SK-N-SH treated with all-trans-retinoic acid at 6 μM for 48 hours (cell line): ENCODE measurements around the gene CACNA1C.

Experiments
- ATAC-seq: fragments of 200-7000 bp; cut with Tn5 transposase; 3 replicates; pipeline ENCODE4 v1.9.1; 2020; ENCODE audit warnings: mild to moderate bottlenecking, moderate library complexity
- ARNTL ChIP-seq: fragments of 450-650 bp; formaldehyde crosslinking; IDR thresholded peaks from 2 replicates; pipeline ENCODE4 v1.5.0; 2020; ENCODE audit warnings: low read depth, mild to moderate bottlenecking, moderate library complexity, borderline replicate concordance
- BACH2 ChIP-seq: fragments of 250-450 bp; sonication (Bioruptor Pico); IDR thresholded peaks from 2 replicates; pipeline ENCODE4 v1.9.0; 2021; ENCODE audit warnings: mild to moderate bottlenecking, borderline replicate concordance
- CREB5 ChIP-seq: fragments of 250-450 bp; sonication (Bioruptor Pico); IDR thresholded peaks from 2 replicates; pipeline ENCODE4 v1.5.1; 2020; ENCODE audit warnings: low read depth, mild to moderate bottlenecking, moderate library complexity
- CSDC2 ChIP-seq: fragments of 250-450 bp; sonication (Bioruptor Pico); IDR thresholded peaks from 2 replicates; pipeline ENCODE4 v1.5.0; 2020; ENCODE audit warnings: mild to moderate bottlenecking, moderate library complexity
- CSRNP3 ChIP-seq: fragments of 250-450 bp; sonication (Bioruptor Pico); IDR thresholded peaks from 2 replicates; pipeline ENCODE4 v1.5.1; 2021; ENCODE audit warnings: mild to moderate bottlenecking, moderate library complexity
- ESRRG ChIP-seq: fragments of 250-450 bp; sonication (Bioruptor Pico); IDR thresholded peaks from 2 replicates; pipeline ENCODE4 v1.6.1; 2021; ENCODE audit warnings: mild to moderate bottlenecking
- GLIS3 ChIP-seq: fragments of 250-450 bp; sonication (Bioruptor Pico); IDR thresholded peaks from 2 replicates; pipeline ENCODE4 v1.5.0; 2020; ENCODE audit warnings: mild to moderate bottlenecking, moderate library complexity
- ISL1 ChIP-seq: fragments of 250-450 bp; sonication (Bioruptor Pico); IDR thresholded peaks from 2 replicates; pipeline ENCODE4 v2.1.2; 2022; ENCODE audit warnings: mild to moderate bottlenecking, moderate library complexity
- PPARA ChIP-seq: fragments of 250-450 bp; sonication (Bioruptor Pico); IDR thresholded peaks from 2 replicates; pipeline ENCODE4 v1.5.0; 2020; ENCODE audit warnings: mild to moderate bottlenecking, borderline replicate concordance
- RARB ChIP-seq: fragments of 250-450 bp; sonication (Bioruptor Pico); IDR thresholded peaks from 2 replicates; pipeline ENCODE4 v1.8.0; 2021; ENCODE audit warnings: mild to moderate bottlenecking, moderate library complexity
- SNAI2 ChIP-seq: fragments of 250-450 bp; sonication (Bioruptor Pico); IDR thresholded peaks from 2 replicates; pipeline ENCODE4 v1.5.0; 2020; ENCODE audit warnings: mild to moderate bottlenecking, moderate library complexity
- TCF4 ChIP-seq: fragments of 250-450 bp; sonication (Bioruptor Pico); IDR thresholded peaks from 2 replicates; pipeline ENCODE4 v1.8.0; 2021; ENCODE audit warnings: mild to moderate bottlenecking, moderate library complexity, borderline replicate concordance
- TOX ChIP-seq: fragments of 250-450 bp; sonication (Bioruptor Pico); IDR thresholded peaks from 2 replicates; pipeline ENCODE4 v1.8.0; 2021; ENCODE audit warnings: mild to moderate bottlenecking, moderate library complexity, borderline replicate concordance
- ZC3H10 ChIP-seq: fragments of 250-450 bp; sonication (Bioruptor Pico); IDR thresholded peaks from 2 replicates; pipeline ENCODE4 v1.5.1; 2021; ENCODE audit warnings: mild to moderate bottlenecking, moderate library complexity
- ZFP3 ChIP-seq: fragments of 250-450 bp; sonication (Bioruptor Pico); IDR thresholded peaks from 2 replicates; pipeline ENCODE4 v1.5.0; 2020; ENCODE audit warnings: mild to moderate bottlenecking, moderate library complexity
- ZFP30 ChIP-seq: fragments of 450-650 bp; formaldehyde crosslinking; IDR thresholded peaks from 2 replicates; pipeline ENCODE4 v1.5.0; 2022; ENCODE audit warnings: mild to moderate bottlenecking, moderate library complexity
- ZNF70 ChIP-seq: fragments of 450-650 bp; formaldehyde crosslinking; IDR thresholded peaks from 2 replicates; pipeline ENCODE4 v1.5.0; 2020; ENCODE audit warnings: mild to moderate bottlenecking, moderate library complexity
- ZNF8 ChIP-seq: fragments of 450-650 bp; formaldehyde crosslinking; IDR thresholded peaks from 2 replicates; pipeline ENCODE4 v1.5.0; 2020; ENCODE audit warnings: mild to moderate bottlenecking, moderate library complexity
- TF ChIP-seq, protein P1 (sequence below): fragments of 250-450 bp; sonication (Bioruptor Pico); IDR thresholded peaks from 2 replicates; pipeline ENCODE4 v1.8.0; 2021; ENCODE audit warnings: low read depth, mild to moderate bottlenecking, moderate library complexity, borderline replicate concordance

CACNA1C gene

DNA sequence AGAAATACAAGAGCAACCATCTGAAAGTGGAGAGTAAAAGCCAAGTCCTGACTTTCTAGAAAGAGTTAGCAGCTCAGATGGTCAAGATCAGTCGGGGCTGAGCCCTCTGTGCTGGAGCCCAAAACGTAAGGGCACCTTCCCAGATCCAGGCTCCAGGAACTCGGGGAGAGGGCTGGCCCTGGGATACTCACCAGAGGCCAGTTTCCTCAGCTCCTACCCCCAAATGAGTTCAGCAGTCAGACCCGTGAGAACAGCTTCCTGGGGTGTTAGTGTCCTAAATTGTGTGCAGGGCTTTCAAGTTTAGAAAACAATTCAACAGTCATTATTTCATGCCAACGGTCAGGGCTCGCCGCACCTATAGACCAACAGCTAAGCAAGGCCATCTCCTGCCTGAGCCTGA, 594.4 kb downstream of the CACNA1C start (continued):
- TF ChIP-seq CSRNP3, result no peak

DNA sequence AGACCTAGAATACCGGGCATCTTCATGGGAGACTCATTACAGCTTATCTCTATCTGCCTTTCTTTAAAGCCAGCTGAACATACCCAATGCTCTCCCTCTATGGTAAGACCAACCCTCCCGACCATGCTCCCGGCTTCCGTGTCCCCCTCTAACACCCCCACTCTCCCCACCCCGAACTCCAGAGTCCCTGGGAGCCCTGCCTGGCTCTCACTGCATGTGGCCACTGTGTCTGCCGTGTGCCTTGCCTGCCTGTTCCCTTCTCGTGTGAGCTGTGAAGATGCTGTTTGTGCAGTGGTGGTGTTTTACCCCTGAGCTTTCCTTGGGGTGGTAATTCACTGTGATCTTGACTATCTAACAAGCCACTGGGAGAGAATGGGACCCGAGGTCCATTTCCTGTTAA, 595.6 kb downstream of the CACNA1C start:
- no peak for TF ChIP-seq BACH2 (CRISPR knock-in tag)
- TF ChIP-seq ZFP30 (CRISPR knock-in tag), result no peak
- TF ChIP-seq, protein P1, sequence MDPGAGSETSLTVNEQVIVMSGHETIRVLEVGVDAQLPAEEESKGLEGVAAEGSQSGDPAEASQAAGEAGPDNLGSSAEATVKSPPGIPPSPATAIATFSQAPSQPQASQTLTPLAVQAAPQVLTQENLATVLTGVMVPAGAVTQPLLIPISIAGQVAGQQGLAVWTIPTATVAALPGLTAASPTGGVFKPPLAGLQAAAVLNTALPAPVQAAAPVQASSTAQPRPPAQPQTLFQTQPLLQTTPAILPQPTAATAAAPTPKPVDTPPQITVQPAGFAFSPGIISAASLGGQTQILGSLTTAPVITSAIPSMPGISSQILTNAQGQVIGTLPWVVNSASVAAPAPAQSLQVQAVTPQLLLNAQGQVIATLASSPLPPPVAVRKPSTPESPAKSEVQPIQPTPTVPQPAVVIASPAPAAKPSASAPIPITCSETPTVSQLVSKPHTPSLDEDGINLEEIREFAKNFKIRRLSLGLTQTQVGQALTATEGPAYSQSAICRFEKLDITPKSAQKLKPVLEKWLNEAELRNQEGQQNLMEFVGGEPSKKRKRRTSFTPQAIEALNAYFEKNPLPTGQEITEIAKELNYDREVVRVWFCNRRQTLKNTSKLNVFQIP, result no peak
- no peak for TF ChIP-seq ZNF8 (CRISPR knock-in tag)
- no peak for TF ChIP-seq SNAI2
- TF ChIP-seq CSDC2 (CRISPR knock-in tag), result no peak
- TF ChIP-seq ARNTL (CRISPR knock-in tag), result no peak
- TF ChIP-seq CSRNP3, result no peak
- no peak for TF ChIP-seq CREB5 (CRISPR knock-in tag)
- TF ChIP-seq, all 23 proteins: peak for 0
- no peak for ATAC-seq

GRCh38 chr12:2649201-2650030, 596.6 kb downstream of the CACNA1C start:
- TF ChIP-seq BACH2 (CRISPR knock-in tag) (no peak), TCF4 (CRISPR knock-in tag) (no peak), ZFP30 (CRISPR knock-in tag) (no peak), PPARA (CRISPR knock-in tag) (no peak), ZFP3 (CRISPR knock-in tag) (no peak), TOX (CRISPR knock-in tag) (no peak), ZNF70 (no peak)
- no peak for ATAC-seq

DNA sequence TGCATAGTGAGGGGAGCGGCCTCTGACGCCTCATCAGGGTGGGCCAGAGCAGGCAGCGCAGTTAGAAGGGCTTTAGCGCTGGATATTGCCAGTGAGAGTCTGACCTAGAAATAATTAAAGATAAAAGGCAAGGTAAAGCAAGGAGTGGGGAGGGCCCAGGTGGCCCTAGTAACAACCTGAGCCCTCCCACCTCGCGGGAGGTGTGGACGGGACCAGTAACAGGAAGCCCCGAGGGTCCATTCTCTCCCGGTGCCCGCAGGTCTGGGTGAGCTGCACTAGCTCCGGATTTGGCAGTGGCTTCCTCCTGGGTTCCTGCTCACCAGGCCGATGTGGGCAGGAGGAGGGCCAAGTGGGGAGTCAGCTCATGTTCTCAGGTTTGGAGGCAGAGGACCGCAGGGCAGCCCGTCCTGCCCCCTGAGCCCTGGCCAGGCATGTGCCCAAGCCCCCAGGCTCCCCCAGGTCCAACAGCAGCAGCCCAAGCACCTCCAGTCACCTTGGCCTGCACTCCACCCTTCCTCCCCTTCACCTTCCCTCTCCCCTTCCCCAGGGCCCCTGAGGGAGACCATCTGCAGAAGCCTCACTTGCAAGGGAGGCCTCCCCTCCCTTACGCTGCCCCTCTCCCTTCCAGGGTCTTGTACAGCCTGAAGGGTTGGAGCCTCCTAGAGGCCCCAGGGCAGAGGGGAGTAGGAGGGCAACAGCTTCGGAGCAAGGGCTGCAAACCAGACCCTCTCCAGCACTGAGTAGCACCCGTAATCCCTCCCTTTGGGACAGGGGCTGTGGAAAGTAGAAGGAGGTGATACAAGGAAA, 597.7 kb downstream of the CACNA1C start:
- TF ChIP-seq ISL1 (CRISPR knock-in tag), result no peak
- TF ChIP-seq GLIS3 (CRISPR knock-in tag), result no peak
- no peak for TF ChIP-seq PPARA (CRISPR knock-in tag)
- TF ChIP-seq ZFP30 (CRISPR knock-in tag), result no peak
- no peak for TF ChIP-seq ZC3H10 (CRISPR knock-in tag)
- TF ChIP-seq TOX (CRISPR knock-in tag), result no peak
- TF ChIP-seq ZNF70, result no peak
- no peak for TF ChIP-seq RARB (CRISPR knock-in tag)
- TF ChIP-seq ZNF8 (CRISPR knock-in tag), result no peak
- no peak for TF ChIP-seq SNAI2
- TF ChIP-seq, protein P1, result no peak
- TF ChIP-seq ARNTL (CRISPR knock-in tag), result no peak
- no peak for TF ChIP-seq ESRRG (CRISPR knock-in tag)
- ATAC-seq, result no peak
